HUES64 (cell line): Measurements from ENCODE around the gene SLC41A3.
"Not testable (repeated sequence)": the region's sequence is repeated elsewhere in the genome, so short reads cannot be mapped to it uniquely, and the experiment has no call there.

Experiments used
- H3K27ac ChIP-seq: 2 replicates; pipeline ENCODE4 v1.7.0; 2013; ENCODE audit warnings: low read depth, low read length, inconsistent platforms
- H3K27me3 ChIP-seq: 2 replicates; pipeline ENCODE4 v1.6.1; 2013; ENCODE audit warnings: mild to moderate bottlenecking, low read length; ENCODE audit not compliant: insufficient read depth
- H3K36me3 ChIP-seq: 2 replicates; pipeline ENCODE4 v1.6.1; 2013; ENCODE audit warnings: mild to moderate bottlenecking, low read length; ENCODE audit not compliant: insufficient read depth
- H3K4me1 ChIP-seq: 2 replicates; pipeline ENCODE4 v1.6.1; 2013; ENCODE audit warnings: mild to moderate bottlenecking, low read length, moderate library complexity; ENCODE audit not compliant: insufficient read depth
- H3K4me3 ChIP-seq: 2 replicates; pipeline ENCODE4 v1.5.1; 2013; ENCODE audit warnings: mild to moderate bottlenecking, low read length, moderate library complexity
- H3K9ac ChIP-seq: 2 replicates; pipeline ENCODE4 v1.6.1; 2013; ENCODE audit warnings: mild to moderate bottlenecking, low read depth, low read length
- H3K9me3 ChIP-seq: 2 replicates; pipeline ENCODE4 v1.6.1; 2013; ENCODE audit warnings: low read depth, low read length; ENCODE audit not compliant: insufficient read depth
- WGBS: fragments of 150-250, 120-280 bp; methylation state at CpG from one replicate; pipeline ENCODE4 v1.1.7; 2013; ENCODE audit warnings: missing lambda C conversion rate; 5-methylcytosine and 5-hydroxymethylcytosine counted together

Gene SLC41A3

DNA sequence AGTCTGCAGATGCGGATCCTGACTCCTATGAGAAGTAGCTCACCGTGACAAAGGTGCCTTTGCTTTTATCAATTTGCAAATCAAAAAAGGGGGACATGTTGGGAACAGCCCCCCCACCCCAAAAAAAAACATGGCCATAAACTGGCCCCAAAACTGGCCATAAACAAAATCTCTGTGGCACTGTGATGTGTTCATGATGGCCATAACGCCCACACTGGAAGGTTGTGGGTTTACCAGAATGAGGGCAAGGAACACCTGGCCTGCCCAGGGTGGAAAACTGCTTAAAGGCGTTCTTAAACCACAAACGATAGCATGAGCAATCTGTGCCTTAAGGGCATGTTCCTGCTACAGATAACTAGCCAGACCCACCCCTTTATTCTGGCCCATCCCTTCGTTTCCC is 12.3 kb upstream of the SLC41A3 start:
- not testable (repeated sequence) for H3K4me1 ChIP-seq
- H3K9me3 ChIP-seq, result peaks cover 22% of the 10 kb centered on the region
- 75% methylated on average over 5 of the region's 6 CpGs for WGBS

DNA sequence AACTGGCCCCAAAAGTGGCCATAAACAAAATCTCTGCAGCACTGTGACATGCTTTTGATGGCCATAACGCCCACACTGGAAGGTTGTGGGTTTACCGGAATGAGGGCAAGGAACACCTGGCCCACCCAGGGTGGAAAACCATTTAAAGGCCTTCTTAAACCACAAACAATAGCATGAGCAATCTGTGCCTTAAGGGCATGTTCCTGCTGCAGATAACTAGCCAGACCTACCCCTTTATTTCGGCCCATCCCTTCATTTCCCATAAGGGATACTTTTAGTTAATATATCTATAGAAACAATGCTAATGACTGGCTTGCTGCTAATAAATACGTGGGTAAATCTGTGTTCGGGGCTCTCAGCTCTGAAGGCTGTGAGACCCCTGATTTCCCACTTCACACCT is 8.2 kb upstream of the SLC41A3 start:
- not testable (repeated sequence) for H3K27ac ChIP-seq, H3K4me1 ChIP-seq, H3K9ac ChIP-seq, H3K36me3 ChIP-seq, H3K4me3 ChIP-seq, H3K27me3 ChIP-seq
- WGBS, result 99% methylated on average over 3 of the region's 5 CpGs
- peaks cover 53% of the 10 kb centered on the region for H3K9me3 ChIP-seq

More for the DNA sequence above, 12.3 kb upstream of the SLC41A3 start:
- not testable (repeated sequence) for H3K27me3 ChIP-seq, H3K36me3 ChIP-seq, H3K27ac ChIP-seq, H3K9ac ChIP-seq, H3K4me3 ChIP-seq

GRCh38 chr3:126087552-126088175 is 3.7 kb upstream of the SLC41A3 start:
- Histone ChIP-seq H3K9ac (no peak overlapping the region), H3K36me3 (no peaks in the 10 kb centered on the region; the same call in 1 of the 2 replicates), H3K4me1 (peaks cover 4% of the 10 kb centered on the region), H3K27me3 (no peaks in the 10 kb centered on the region), H3K9me3 (peaks cover 52% of the 10 kb centered on the region), H3K4me3 (no peak overlapping the region), H3K27ac (no peak overlapping the region)
- WGBS, result 74% methylated on average over 1 of the region's 1 CpG

DNA sequence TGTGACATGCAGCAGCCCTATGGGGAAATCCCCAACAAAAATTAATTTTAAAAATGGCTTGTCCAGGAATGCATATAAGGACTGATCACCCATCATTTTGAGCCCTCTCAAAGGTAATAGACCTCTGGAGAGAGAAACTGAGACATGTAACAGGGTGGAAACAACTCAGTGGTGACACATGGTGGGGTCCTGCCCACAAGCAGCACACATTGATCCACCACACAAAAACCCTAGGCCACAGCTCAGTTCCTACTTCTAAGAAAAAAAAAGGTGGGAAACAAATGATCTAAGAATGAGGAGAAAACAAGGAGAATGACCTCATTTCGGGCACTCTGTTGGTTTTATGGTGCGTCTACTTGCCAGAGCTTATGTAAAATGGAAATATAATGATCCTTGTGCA is 1.9 kb upstream of the SLC41A3 start:
- H3K27ac ChIP-seq, result no peak overlapping the region
- WGBS, result 38% methylated on average over 2 of the region's 2 CpGs
- no peaks in the 10 kb centered on the region; the same call in 1 of the 2 replicates for H3K36me3 ChIP-seq
- H3K4me1 ChIP-seq, result peaks cover 4% of the 10 kb centered on the region
- no peaks in the 10 kb centered on the region for H3K27me3 ChIP-seq
- peaks cover 47% of the 10 kb centered on the region for H3K9me3 ChIP-seq
- H3K4me3 ChIP-seq, result no peak overlapping the region
- no peak overlapping the region for H3K9ac ChIP-seq

DNA sequence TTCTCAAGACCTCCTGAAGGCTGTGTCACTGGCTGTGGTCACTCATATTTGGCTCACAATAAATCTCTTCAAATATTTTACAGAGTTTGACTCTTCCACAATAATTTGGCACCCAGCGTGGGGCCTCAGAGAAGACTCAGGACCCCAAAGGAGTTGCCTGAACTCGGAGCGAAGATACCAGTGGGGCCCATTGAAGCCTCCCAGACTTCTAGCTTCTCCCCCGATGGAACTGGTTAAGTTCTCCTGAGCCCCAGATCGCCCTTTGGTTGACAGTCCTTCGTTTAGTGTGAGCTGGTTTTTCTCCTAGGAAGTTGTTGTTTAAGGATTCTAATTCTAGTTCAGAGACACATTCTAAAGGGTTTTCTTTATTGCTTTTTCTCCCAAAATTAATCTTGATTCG is 1.4 kb upstream of the SLC41A3 start:
- H3K4me1 ChIP-seq, result peaks cover 4% of the 10 kb centered on the region
- H3K9me3 ChIP-seq, result peaks cover 43% of the 10 kb centered on the region
- no peak overlapping the region for H3K9ac ChIP-seq
- H3K27me3 ChIP-seq, result no peaks in the 10 kb centered on the region
- no peak overlapping the region for H3K27ac ChIP-seq
- WGBS, result 98% methylated on average over 7 of the region's 7 CpGs
- no peak overlapping the region for H3K4me3 ChIP-seq
- no peaks in the 10 kb centered on the region; the same call in 1 of the 2 replicates for H3K36me3 ChIP-seq

DNA sequence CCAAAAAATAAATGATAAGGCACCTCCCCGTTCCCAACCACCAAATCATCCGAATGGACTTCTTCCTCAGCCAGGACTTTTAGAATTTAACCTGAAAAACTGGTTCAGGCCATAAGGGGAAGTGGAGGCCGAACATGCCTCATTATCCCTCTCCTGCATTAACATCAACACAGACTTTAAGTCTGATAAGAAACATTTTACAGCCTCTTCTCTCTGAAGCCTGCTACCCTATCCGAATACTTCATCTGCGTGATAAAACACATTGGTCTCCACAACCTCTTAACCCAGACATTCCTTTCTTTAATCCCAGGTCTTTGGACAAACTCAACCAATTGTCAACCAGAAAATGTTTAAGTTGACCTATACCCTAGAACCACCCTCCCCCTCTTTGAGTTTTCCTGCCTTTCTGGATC is 850 bp upstream of the SLC41A3 start:
- H3K4me3 ChIP-seq, result peak overlapping the region; percentile 83

GRCh38 chr3:126083511-126083912 is 412 bp downstream of the SLC41A3 start:
- Histone ChIP-seq H3K27ac (peak overlapping the region; percentile 33; the same call in 1 of the 2 replicates), H3K9ac (peak overlapping the region; percentile 65), H3K4me3 (peak overlapping the region; percentile 83), H3K27me3 (no peaks in the 10 kb centered on the region), H3K36me3 (no peaks in the 10 kb centered on the region; the same call in 1 of the 2 replicates), H3K9me3 (peaks cover 26% of the 10 kb centered on the region), H3K4me1 (peaks cover 4% of the 10 kb centered on the region)
- 1% methylated on average over 30 of the region's 30 CpGs for WGBS

More for the DNA sequence above, 850 bp upstream of the SLC41A3 start:
- no peak overlapping the region for H3K9ac ChIP-seq
- H3K27ac ChIP-seq, result no peak overlapping the region
- peaks cover 4% of the 10 kb centered on the region for H3K4me1 ChIP-seq
- no peaks in the 10 kb centered on the region for H3K27me3 ChIP-seq
- WGBS, result 88% methylated on average over 5 of the region's 5 CpGs
- H3K9me3 ChIP-seq, result peaks cover 39% of the 10 kb centered on the region
- H3K36me3 ChIP-seq, result no peaks in the 10 kb centered on the region; the same call in 1 of the 2 replicates

DNA sequence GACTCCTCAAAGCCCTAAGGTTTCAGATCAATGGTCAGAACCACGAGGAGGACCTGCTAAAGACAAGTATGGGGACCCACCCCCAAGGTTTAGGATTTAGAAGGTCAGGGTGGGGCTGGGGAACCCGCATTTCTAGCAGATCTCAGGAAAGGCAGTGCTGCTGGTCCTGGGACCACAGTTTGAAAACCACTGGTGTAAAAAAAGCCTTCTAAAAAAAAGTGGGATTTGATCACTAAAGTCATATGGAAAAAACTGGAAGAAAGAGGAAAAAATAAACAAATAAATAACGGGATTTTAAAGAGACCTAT is 832 bp downstream of the SLC41A3 start:
- Histone ChIP-seq H3K27ac (no peak overlapping the region), H3K36me3 (no peaks in the 10 kb centered on the region; the same call in 1 of the 2 replicates), H3K4me1 (peaks cover 4% of the 10 kb centered on the region), H3K9me3 (peaks cover 22% of the 10 kb centered on the region), H3K9ac (peak overlapping the region; percentile 65), H3K27me3 (no peaks in the 10 kb centered on the region), H3K4me3 (peak overlapping the region; percentile 83)
- 67% methylated on average over 2 of the region's 3 CpGs for WGBS

DNA sequence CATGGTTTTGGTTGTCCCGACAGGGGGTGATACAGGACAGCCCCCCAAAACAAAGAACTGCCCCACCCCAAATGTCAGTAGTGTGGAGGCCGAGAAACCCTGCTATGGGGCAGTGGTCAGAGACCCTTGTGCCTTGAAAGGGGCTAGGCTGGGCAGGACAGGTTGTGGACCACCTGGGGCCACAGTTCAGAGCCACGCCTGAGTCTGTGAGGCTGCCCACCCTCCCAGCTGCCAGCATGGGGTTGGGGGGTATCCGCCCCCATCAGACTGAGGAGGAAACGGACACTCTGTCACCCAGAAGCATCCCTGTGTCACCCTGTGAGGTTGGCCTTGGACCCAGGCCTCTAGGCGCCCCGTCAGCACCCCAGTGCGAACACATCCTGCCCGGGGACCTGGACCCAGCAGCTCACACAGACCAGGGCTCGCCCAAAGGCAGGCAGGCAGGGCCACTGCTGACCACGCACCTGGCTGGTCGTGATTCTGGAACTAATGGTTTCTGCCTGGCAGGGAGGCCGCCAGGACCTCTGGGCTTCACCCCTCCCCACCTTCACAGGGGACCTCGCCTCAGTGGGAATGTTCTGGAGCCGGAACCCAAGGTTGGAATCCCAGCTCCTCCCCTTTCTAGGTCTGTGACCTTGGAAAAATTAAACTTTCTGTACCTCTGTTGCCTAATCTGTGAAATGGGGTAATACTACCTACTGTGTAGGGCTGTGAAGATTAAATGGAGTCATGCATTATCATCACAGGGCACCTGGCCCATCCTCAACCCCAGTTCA is 1.4 kb downstream of the SLC41A3 start:
- Histone ChIP-seq H3K36me3 (no peaks in the 10 kb centered on the region; the same call in 1 of the 2 replicates), H3K4me1 (peaks cover 4% of the 10 kb centered on the region), H3K4me3 (peak overlapping the region; percentile 83), H3K9ac (no peak overlapping the region; the same call in 1 of the 2 replicates), H3K27me3 (no peaks in the 10 kb centered on the region), H3K9me3 (peaks cover 17% of the 10 kb centered on the region), H3K27ac (no peak overlapping the region)
- 92% methylated on average over 15 of the region's 15 CpGs for WGBS

- H3K9ac ChIP-seq, result no peak overlapping the region
- no peak overlapping the region for H3K27ac ChIP-seq
These were observed 2.1 kb downstream of the SLC41A3 start for GRCh38 chr3:126081618-126082361.

GRCh38 chr3:126080970-126081369 is 3.0 kb downstream of the SLC41A3 start:
- Histone ChIP-seq H3K27ac (no peak overlapping the region), H3K9ac (no peak overlapping the region), H3K27me3 (no peaks in the 10 kb centered on the region), H3K9me3 (0 out of 2 replicates have a peak, but pooled peaks cover 2% of the 10 kb centered on the region), H3K36me3 (no peaks in the 10 kb centered on the region), H3K4me3 (no peak overlapping the region), H3K4me1 (peaks cover 4% of the 10 kb centered on the region)
- WGBS, result 91% methylated on average over 2 of the region's 5 CpGs

More at GRCh38 chr3:126081618-126082361, 2.1 kb downstream of the SLC41A3 start:
- no peak overlapping the region for H3K4me3 ChIP-seq
- no peaks in the 10 kb centered on the region for H3K36me3 ChIP-seq
- H3K4me1 ChIP-seq, result peaks cover 4% of the 10 kb centered on the region
- WGBS, result 89% methylated on average over 9 of the region's 9 CpGs
- no peaks in the 10 kb centered on the region for H3K27me3 ChIP-seq
- peaks cover 9% of the 10 kb centered on the region for H3K9me3 ChIP-seq
